ENCODE results near the gene PHTF2. TPM values are rescaled to one million over a fixed set of nuclear protein-coding genes. Genes with fewer than 3 reads are reported as not detected.

Gene PHTF2
- total and polyA plus RNA-seq, 2 experiments from 2014 or later = 22.0 to 29.9 TPM

GRCh38 chr7:77888998-77889397 lies 90.4 kb downstream of the PHTF2 start:
- Histone ChIP-seq H3K4me1 (ENCODE audit: insufficient read depth) (peaks cover 14% of the 10 kb centered on the region), H4K20me1 (ENCODE audit: insufficient read depth) (no peaks in the 10 kb centered on the region), H3K27me3 (replicated peaks; ENCODE audit: insufficient read depth) (no peaks in the 10 kb centered on the region), H3K9me3 (ENCODE audit: low read depth) (no peaks in the 10 kb centered on the region), H3K4me3 (no peak overlapping the region), H3F3A (ENCODE audit: insufficient read depth) (peaks cover 18% of the 10 kb centered on the region), H3K27ac (no peak overlapping the region), H3K4me2 (ENCODE audit: unreplicated experiment) (no peak overlapping the region), H2AFZ (no peak overlapping the region), H3K9ac (no peak overlapping the region), H3K9me2 (ENCODE audit: insufficient read depth) (no peaks in the 10 kb centered on the region), H3K79me2 (ENCODE audit: insufficient read depth) (peaks cover 32% of the 10 kb centered on the region), H3K36me3 (ENCODE audit: low read depth) (0 out of 2 replicates have a peak, but pooled peaks cover 1% of the 10 kb centered on the region)
- no peak for TF ChIP-seq EZH2phosphoT487 (IDR thresholded peaks at IDR 0.05; ENCODE audit: insufficient read depth, low read depth)
- TF ChIP-seq EZH2 (IDR thresholded peaks at IDR 0.05; ENCODE audit: insufficient read depth, poor library complexity, severe bottlenecking) = no peak
- no peak for DNase-seq
- in situ Hi-C loops (cut with MboI) = no loop called here
- 92 to 100% methylated on average over 1 of the region's 1 CpG for WGBS, 2 experiments (ENCODE audit: low coverage in 1 of 2, low lambda C conversion rate in 2 of 2, missing lambda C conversion rate in 2 of 2)

- in situ Hi-C loops (cut with MboI) = no loop called here
- Histone ChIP-seq H4K20me1 (ENCODE audit: insufficient read depth) (no peaks in the 10 kb centered on the region), H2AFZ (no peak overlapping the region), H3K9me2 (ENCODE audit: insufficient read depth) (no peaks in the 10 kb centered on the region), H3F3A (ENCODE audit: insufficient read depth) (no peaks in the 10 kb centered on the region), H3K4me1 (ENCODE audit: insufficient read depth) (no peaks in the 10 kb centered on the region), H3K9ac (no peak overlapping the region), H3K4me2 (ENCODE audit: unreplicated experiment) (no peak overlapping the region), H3K79me2 (ENCODE audit: insufficient read depth) (peaks cover 19% of the 10 kb centered on the region; the same call in 1 of the 2 replicates), H3K27me3 (replicated peaks; ENCODE audit: insufficient read depth) (no peaks in the 10 kb centered on the region), H3K9me3 (ENCODE audit: low read depth) (no peaks in the 10 kb centered on the region), H3K27ac (no peak overlapping the region), H3K36me3 (ENCODE audit: low read depth) (0 out of 2 replicates have a peak, but pooled peaks cover 4% of the 10 kb centered on the region), H3K4me3 (no peak overlapping the region)
- TF ChIP-seq EZH2 (IDR thresholded peaks at IDR 0.05; ENCODE audit: insufficient read depth, poor library complexity, severe bottlenecking) (no peak), EZH2phosphoT487 (IDR thresholded peaks at IDR 0.05; ENCODE audit: insufficient read depth, low read depth) (no peak)
- DNase-seq = no peak
- WGBS, 2 experiments (ENCODE audit: low coverage in 1 of 2, low lambda C conversion rate in 2 of 2, missing lambda C conversion rate in 2 of 2) = 84% methylated on average over 3 of the region's 3 CpGs
Measured at GRCh38 chr7:77893813-77894212, 95.2 kb downstream of the PHTF2 start.

- Histone ChIP-seq H3K4me3 (no peak overlapping the region), H2AFZ (no peak overlapping the region), H3K27me3 (replicated peaks; ENCODE audit: insufficient read depth) (no peaks in the 10 kb centered on the region), H3K4me1 (ENCODE audit: insufficient read depth) (no peaks in the 10 kb centered on the region), H3K36me3 (ENCODE audit: low read depth) (0 out of 2 replicates have a peak, but pooled peaks cover 4% of the 10 kb centered on the region), H3K4me2 (ENCODE audit: unreplicated experiment) (no peak overlapping the region), H3F3A (ENCODE audit: insufficient read depth) (no peaks in the 10 kb centered on the region), H3K9ac (no peak overlapping the region), H3K9me3 (ENCODE audit: low read depth) (no peaks in the 10 kb centered on the region), H3K9me2 (ENCODE audit: insufficient read depth) (no peaks in the 10 kb centered on the region), H3K79me2 (ENCODE audit: insufficient read depth) (peaks cover 12% of the 10 kb centered on the region; the same call in 1 of the 2 replicates), H3K27ac (no peak overlapping the region), H4K20me1 (ENCODE audit: insufficient read depth) (no peaks in the 10 kb centered on the region)
- WGBS, 2 experiments (ENCODE audit: low coverage in 1 of 2, low lambda C conversion rate in 2 of 2, missing lambda C conversion rate in 2 of 2) = 80 to 86% methylated on average over 2 of the region's 2 CpGs
- no peak for DNase-seq
- TF ChIP-seq EZH2phosphoT487 (IDR thresholded peaks at IDR 0.05; ENCODE audit: insufficient read depth, low read depth) (no peak), EZH2 (IDR thresholded peaks at IDR 0.05; ENCODE audit: insufficient read depth, poor library complexity, severe bottlenecking) (no peak)
- in situ Hi-C loops (cut with MboI) = no loop called here
Measured at GRCh38 chr7:77894574-77895091, 96.1 kb downstream of the PHTF2 start.

GRCh38 chr7:77895905-77896304 lies 97.3 kb downstream of the PHTF2 start:
- Histone ChIP-seq H3K9me2 (ENCODE audit: insufficient read depth) (no peaks in the 10 kb centered on the region), H3K79me2 (ENCODE audit: insufficient read depth) (peaks cover 7% of the 10 kb centered on the region; the same call in 1 of the 2 replicates), H2AFZ (no peak overlapping the region), H3K4me2 (ENCODE audit: unreplicated experiment) (no peak overlapping the region), H3K9ac (no peak overlapping the region), H3K36me3 (ENCODE audit: low read depth) (0 out of 2 replicates have a peak, but pooled peaks cover 4% of the 10 kb centered on the region), H3K27me3 (replicated peaks; ENCODE audit: insufficient read depth) (no peaks in the 10 kb centered on the region), H3K4me1 (ENCODE audit: insufficient read depth) (no peaks in the 10 kb centered on the region), H4K20me1 (ENCODE audit: insufficient read depth) (no peaks in the 10 kb centered on the region), H3K9me3 (ENCODE audit: low read depth) (no peaks in the 10 kb centered on the region), H3F3A (ENCODE audit: insufficient read depth) (no peaks in the 10 kb centered on the region), H3K4me3 (no peak overlapping the region), H3K27ac (no peak overlapping the region)
- WGBS, 2 experiments (ENCODE audit: low coverage in 1 of 2, low lambda C conversion rate in 2 of 2, missing lambda C conversion rate in 2 of 2) = 96 to 98% methylated on average over 3 of the region's 3 CpGs
- TF ChIP-seq EZH2phosphoT487 (IDR thresholded peaks at IDR 0.05; ENCODE audit: insufficient read depth, low read depth) (no peak), EZH2 (IDR thresholded peaks at IDR 0.05; ENCODE audit: insufficient read depth, poor library complexity, severe bottlenecking) (no peak)
- in situ Hi-C loops (cut with MboI) = no loop called here
- no peak for DNase-seq
